GM10266 (cell line): Measurements from ENCODE around the gene ATP9A.
"Not testable (repeated sequence)": the region's sequence is repeated elsewhere in the genome, so short reads cannot be mapped to it uniquely, and the experiment has no call there.

Experiments
- DNase-seq: peaks from one replicate; pipeline ENCODE4 v3.0.0; 2012; ENCODE audit errors: extremely low spot score
- CTCF ChIP-seq: IDR thresholded peaks from 2 replicates; pipeline ENCODE4 v1.5.1; 2012; ENCODE audit warnings: mild to moderate bottlenecking, low read depth; ENCODE audit not compliant: control insufficient read depth, insufficient read depth; ENCODE audit errors: missing control alignments

ATP9A gene

GRCh38 chr20:51654060-51654459 lies 114.1 kb downstream of the ATP9A start:
- no peak for TF ChIP-seq CTCF
- no peak for DNase-seq

- DNase-seq: no peak
- TF ChIP-seq CTCF: no peak
These were observed 115.0 kb downstream of the ATP9A start for GRCh38 chr20:51653226-51653625.

- TF ChIP-seq CTCF: no peak
- no peak for DNase-seq
These were observed 116.2 kb downstream of the ATP9A start for GRCh38 chr20:51651921-51652549.

- TF ChIP-seq CTCF: no peak
- no peak for DNase-seq
These were observed 117.5 kb downstream of the ATP9A start for GRCh38 chr20:51650685-51651134.

GRCh38 chr20:51648571-51648947 lies 119.6 kb downstream of the ATP9A start:
- no peak for TF ChIP-seq CTCF

GRCh38 chr20:51647674-51648570 lies 120.3 kb downstream of the ATP9A start:
- TF ChIP-seq CTCF: no peak
- DNase-seq: no peak

More at GRCh38 chr20:51648571-51648947, 119.6 kb downstream of the ATP9A start:
- DNase-seq: no peak

GRCh38 chr20:51643810-51644209 lies 124.4 kb downstream of the ATP9A start:
- not testable (repeated sequence) for DNase-seq
